Posterior cingulate gyrus (tissue), 11 donors: ENCODE measurements around the gene ADAMTS17.

ENCODE experiments used
- DNase-seq, 10 donors: peaks; one replicate each; pipeline versions ENCODE4 v3.0.0 to v3.0.0-alpha.2; 2020 to 2021; ENCODE audit warnings: mixed read lengths in 3 of 10
- intact Hi-C: fragments of 100-400 bp; cut with DNase I; formaldehyde crosslinking; loops from one replicate; pipeline ENCODE4 v1.15.1; 2023

Gene ADAMTS17

DNA sequence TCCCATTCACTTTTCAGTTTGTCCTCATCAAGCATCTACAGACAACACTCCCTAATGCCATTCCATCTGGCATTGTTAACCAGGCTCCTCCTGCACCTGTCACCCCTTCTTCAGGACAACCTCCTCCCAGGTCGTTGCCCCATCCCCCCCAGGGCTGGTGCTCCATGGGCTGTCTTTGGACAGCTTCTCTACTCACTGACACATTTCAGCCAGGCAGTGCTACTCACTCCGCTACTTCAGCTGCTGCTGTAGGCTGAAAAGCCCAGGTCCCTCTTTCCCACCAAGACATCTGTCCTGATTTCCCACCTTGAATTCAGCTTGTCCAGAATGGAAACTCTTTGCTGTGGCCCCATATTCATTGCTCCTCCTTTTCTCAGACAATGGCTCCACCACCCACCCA, 61.9 kb downstream of the ADAMTS17 start:
- DNase-seq, result no peak
- intact Hi-C loops, result no loop called here

DNA sequence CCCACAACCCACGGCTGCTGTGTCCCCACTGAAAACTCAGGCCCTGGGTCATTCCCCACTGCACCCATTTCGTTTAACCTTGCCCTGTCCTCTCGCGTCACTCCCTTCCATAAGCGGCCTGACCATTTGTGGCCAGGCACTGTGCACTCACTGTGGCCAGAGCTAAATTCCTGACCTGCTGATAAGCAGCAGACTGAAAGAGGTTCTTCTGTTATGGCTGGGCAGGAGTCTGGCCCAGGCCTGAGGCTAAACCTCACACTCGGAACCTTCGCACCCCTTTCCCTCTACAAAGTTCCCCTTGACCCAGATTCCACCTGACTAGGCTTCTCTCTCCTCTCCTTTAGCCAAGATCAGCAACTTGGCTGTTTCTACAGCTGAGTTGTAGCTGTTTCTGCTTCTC, 62.3 kb downstream of the ADAMTS17 start:
- DNase-seq, result no peak
- intact Hi-C loops, result no loop called here

DNA sequence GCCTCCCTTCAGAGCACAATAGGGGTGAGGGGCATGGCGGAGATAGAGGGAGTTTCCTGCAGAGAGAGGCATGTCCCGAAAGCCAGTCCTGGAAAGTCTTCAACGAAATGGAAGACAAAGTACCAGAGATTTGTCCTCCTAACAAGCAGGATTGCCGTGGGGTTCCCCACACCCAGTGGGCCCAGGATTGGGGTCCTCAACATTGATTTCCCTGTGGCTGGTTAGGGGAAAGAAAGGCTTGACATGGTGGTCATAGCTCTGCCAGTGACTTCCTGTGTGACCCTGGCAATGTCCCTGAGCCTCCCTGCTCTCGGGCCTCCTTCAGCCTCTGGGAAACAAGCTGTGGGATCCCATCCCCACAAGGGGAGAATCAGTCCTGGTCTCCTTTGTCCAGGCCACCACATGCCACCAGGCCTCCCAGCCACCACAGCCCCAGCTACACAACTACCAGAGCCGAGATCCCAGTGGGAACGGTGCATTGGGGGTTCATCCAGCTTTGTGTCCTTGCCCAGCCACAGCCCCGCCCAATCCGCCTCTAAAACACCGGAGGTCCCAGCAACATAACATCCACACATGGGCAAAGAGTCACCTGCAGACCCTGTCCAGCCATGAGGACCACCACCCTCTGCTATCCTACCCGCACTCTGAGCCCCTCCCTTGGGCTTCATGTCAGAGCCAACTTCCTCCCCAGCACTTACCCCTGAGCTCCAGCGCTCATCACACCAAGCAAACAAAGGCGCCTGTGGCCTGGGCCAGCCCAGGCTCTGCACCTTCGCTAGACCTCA, 63.0 kb downstream of the ADAMTS17 start:
- no peak for DNase-seq
- intact Hi-C loops, result no loop called here

DNA sequence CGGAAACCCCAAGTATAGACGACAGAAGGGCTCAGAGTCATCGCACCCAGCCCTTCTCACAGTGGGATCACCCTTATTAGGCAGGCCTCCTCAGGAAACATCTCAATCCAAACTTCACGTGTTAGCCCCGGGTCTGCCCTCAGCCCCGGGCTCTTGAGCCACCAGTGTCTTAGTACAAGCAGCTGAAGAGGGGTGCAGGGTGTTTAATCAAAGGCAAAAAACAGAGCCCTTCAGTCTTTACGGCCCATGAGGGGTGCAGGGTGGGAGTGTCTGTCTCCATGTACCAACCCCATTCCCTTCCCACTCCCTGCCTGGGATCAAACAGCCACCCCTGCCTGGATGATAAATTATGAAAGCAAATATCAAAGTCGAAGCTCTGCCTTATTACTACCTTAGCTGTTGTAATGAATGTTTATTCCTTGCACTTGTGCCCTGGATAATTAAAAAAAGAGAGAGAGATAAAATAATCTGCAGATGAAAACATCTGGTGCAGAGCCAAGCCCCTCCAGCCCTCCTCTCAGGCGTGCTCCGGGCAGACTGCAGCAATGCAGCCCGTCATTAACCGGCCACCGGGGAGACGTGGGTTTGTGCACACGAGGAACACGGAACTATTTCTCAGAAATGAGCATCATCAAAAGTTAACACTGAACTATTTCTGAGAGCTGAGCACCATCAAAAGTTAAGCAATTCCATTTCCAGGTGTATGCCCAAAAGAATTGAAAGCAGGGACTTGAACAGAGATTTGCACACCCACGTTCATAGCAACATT, 64.5 kb downstream of the ADAMTS17 start:
- intact Hi-C loops, result no loop called here
- no peak for DNase-seq

DNA sequence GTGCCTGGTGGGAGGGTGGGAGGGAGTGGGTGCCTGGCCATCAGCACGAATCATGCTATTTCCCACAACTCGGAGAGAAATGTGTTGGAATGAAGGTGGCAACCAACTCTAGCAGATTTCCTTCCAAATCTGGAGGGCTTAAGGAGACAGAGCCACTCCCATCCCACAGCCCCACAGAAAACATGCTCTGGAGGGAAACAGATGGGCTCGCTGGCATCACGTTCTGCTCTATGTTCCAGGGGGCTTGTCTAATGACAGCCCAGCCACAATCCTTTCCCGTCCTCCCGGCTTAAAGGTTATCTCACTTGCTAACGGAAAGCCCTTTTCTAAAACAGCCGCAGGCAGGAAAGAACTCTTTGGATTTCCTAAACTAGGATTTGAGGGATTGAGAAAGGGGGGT, 65.3 kb downstream of the ADAMTS17 start:
- no peak for DNase-seq
- intact Hi-C loops, result no loop called here

DNA sequence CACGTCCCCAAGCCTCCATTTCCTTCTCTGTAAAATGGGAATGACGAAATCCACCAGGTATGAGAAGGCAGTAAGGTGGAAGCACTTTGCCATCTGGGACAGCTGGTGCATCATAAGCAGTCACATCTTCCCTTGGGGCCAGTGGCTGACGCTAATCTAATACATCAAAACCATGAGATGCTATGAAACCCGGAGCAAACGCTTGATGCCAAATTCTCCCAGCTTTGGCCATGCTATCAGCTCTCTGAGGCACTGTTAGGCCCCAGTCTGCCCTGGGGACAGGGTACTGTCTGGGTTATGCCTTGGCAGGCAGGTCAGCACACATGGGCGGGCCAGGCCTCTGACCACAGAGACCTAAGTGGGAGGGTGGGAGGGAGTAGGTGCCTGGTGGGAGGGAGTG, 66.1 kb downstream of the ADAMTS17 start:
- intact Hi-C loops, result no loop called here

DNA sequence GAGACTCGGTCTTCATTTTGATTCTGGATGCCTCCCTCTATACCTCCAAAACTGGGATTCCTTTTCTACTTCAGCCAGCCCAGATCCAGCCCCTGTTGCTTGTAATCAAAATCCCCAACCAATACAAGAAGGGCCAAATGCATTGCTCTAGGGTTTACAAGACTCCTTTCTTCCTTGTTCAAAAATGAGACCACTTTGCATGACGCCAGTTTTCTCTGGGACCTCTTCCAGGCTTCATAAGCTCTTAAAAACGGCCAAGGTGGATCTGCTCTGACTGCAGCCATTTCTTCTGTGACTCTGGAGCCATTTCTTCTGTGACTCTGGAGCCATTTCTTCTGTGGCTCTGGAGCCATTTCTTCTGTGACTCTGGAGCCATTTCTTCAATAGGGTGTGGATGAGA, 71.9 kb downstream of the ADAMTS17 start:
- intact Hi-C loops, result no loop called here
- DNase-seq, result no peak

More for the DNA sequence above, 66.1 kb downstream of the ADAMTS17 start:
- no peak for DNase-seq

DNA sequence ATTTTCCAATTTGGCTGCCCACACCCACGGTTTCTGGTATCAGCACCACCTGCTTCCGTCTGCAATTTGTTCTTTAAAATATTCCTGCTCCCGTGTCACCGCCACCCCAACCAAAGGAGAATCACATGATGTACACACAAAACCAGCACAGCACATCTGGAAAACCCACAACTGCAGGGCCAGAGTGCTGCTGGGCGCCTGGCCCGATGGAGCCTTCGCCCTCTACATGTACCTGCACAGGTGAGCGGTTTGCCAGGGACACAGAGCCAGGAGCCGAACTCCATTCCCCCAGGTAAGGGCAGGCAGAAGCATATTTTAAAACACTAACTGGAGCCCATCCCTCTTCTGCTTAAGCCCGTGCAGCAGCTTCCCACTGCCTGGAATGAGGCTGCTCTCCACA, 75.6 kb downstream of the ADAMTS17 start:
- intact Hi-C loops, result no loop called here
- no peak for DNase-seq

DNA sequence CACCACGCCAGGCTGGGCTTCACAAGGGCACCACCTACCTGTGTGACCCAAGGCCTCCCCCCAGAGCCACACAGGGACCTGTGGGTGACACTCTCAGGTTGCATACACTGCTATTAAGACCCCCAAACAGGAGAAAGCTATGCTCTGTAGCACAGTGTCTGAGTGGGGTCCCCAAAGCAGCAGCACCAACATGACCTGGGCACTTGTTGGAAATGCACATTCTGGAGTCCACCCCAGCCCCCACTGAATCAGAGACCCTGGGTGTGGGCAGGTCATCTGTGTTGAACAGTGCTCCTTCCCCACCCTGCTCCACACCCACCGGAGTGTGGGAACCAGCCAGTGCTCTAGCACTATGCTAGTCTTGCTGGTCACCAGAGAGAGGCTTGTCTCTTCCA, 76.1 kb downstream of the ADAMTS17 start:
- no peak for DNase-seq
- intact Hi-C loops, result no loop called here

DNA sequence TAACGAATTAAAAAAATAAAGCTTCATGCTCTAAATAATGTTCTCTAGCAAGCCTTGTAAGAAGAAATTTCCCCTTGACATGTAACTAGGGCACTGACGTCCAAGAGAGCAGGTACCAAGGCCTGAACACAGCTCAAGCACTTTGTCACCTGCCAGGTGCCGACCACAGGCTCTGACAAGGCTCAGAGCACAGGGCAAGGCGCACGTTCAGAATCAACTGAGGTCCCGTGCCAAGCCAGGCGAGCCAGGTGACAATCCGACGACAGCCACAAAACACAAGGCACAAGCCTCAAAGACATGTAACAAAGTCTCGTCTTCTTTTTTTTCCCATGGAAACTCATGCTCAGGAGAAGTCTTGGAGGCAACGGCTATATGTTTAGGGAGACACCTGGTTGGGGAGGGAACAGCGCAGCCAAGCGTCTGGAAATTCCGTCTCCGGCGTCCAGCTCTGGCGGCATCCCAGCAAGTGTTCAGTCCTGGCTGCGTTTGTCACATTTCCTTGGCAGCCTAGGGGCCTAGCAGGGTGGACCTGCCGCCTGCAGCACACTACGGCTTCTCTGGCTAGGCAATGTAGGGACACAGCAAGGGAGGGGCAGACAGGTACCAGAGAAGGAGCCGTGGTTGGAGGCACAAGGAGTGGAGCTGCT, 76.7 kb downstream of the ADAMTS17 start:
- intact Hi-C loops, result no loop called here
- DNase-seq, result no peak

DNA sequence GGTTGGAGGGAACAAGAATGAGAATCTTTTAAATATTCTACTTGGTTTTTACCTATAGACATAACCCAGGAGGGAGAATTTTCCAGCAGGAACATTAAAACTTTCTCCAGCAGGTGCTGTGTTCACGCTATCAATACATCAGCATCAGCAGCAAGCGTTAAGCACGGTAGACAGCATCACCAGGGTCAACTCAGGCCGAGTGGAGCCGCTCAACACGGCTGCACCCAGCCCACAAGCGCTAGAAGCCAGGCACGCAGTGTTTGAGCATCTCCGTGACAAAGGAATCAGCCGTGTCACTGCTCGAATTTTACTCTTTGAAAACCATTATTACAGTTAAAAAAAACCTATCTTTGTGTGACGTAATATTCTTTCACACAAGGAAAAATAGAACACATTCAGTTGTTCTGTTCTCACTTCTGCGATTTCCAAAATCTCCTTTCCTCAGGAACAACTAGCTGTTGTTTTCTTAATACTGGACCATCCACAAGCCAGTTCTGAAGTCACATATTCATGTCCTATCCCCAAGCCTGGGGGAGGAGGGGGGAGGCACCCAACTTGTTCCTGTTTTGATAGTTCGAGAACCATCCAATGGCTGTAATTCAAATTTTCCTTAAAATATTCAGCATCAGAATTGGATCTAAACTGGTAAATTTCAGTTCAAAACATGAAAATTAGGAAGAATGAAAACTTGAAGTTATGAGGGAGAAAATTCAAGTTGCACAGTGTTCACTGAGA, 77.9 kb downstream of the ADAMTS17 start:
- peak in 2 of 10 donors; percentile 23 to 25 for DNase-seq
- intact Hi-C loops, result no loop called here

DNA sequence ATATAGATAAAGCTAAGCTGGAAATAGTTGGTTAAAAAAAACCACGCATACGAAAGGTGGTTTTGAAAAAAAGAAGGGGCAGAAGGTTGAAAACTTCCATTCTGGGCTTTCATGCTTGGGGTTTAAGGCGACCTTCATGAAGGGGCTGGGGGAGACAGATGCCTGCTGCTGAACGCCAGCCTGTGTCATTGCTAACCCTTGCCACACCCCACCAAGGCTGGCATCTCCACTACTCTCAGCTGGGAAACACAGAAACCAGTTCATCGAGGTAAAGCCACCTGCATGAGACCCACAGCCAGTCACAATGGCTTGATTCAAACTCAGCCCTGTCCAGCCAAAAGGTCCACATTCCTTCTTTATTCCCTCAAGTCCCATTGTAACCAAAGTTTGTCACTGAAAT, 78.7 kb downstream of the ADAMTS17 start:
- intact Hi-C loops, result no loop called here
- DNase-seq, result no peak

DNA sequence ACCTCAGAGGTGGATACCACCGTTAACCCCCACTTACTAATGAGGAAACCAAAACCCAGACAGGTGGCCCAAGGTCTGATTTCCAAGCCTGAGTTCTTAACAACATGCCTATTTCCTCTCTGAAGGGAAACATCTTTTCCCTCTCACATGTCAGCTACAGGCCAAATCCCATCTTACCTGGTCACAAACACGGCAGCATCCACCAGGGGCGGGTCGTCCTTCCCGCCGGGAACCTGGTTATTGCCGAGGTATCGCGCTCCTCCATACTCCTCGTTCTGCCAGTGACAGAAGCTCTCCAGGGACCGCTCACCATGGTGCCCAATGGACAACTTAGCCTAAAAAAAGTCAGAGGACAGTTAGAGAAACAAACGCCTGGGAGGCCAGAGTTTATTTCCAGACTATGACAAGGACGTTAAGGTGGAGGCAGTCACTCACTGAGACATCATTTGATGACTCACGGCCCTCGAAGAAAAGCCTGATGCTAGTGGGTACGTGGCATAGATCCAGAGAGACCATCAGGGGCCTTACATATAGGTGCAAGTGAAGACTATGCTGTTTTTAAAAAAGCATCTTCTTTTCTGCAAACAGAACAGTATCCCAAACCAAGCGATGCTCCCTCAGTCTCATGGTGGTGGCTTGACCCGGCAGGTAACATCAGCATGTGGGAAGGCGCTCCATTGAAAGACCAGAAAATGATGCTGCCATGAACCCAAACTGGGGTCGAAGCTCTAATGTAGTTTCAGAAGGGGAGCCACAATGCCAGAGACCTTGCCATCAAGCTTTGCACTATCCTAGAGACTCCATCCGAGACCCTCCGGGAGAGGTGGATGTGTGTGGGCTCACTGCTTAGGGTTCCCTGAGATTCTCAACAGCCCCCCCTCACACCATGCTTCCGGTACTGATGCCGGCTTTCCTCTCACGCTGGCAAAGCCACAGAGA, 80.2 kb downstream of the ADAMTS17 start:
- DNase-seq, result no peak
- intact Hi-C loops, result no loop called here

DNA sequence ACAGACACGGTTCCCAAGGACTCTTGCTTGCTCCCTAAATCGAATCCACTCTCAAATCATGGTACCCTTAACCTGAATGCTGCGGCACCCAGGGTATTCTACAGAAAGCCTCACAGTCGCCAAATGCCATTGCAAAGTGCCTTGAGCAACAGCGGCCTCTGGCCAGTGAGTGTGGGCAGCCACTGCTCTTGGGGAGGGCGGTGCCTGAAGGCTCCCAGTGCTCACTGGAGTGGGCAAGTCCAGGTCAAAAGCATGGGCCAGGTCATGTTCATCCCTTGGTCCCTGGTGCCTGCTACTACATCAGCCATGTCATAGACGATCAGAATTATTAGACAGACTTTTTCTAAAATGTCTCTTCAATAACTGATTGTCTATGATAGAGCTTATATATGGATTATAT, 82.5 kb downstream of the ADAMTS17 start:
- intact Hi-C loops, result no loop called here
- no peak for DNase-seq

DNA sequence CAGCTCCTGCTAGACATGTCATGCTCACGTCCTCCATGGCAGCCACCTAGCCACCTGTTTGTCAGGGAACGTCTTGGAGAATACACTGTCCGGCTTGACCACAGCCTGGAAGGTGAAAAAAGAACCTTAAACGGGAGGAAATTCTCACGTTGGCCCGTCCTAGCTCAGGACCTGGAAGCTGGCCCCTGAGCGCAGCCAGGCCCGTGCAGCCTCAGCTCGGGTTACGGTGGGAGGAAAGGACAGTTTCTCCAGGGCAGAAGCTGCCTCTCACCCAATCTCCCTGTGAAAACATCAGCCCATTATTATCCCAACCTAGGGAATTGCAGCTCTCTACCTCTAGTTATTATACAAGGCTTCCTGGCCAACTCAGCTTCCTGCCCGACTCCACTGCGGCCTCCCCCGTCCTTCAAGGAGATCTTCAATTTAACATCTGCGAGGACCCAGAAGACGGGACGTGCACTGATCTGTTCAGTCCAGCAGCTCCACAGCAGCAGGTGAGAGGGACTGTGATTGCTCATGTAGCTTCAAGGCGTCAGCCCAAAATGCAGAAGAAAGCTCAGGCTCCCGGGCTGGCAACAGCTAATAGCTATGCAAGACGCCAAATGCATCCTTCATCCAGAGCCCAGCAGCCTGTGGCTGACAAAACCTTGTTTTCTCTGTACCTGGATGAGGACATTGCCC, 84.7 kb downstream of the ADAMTS17 start:
- intact Hi-C loops, result no loop called here
- no peak for DNase-seq

DNA sequence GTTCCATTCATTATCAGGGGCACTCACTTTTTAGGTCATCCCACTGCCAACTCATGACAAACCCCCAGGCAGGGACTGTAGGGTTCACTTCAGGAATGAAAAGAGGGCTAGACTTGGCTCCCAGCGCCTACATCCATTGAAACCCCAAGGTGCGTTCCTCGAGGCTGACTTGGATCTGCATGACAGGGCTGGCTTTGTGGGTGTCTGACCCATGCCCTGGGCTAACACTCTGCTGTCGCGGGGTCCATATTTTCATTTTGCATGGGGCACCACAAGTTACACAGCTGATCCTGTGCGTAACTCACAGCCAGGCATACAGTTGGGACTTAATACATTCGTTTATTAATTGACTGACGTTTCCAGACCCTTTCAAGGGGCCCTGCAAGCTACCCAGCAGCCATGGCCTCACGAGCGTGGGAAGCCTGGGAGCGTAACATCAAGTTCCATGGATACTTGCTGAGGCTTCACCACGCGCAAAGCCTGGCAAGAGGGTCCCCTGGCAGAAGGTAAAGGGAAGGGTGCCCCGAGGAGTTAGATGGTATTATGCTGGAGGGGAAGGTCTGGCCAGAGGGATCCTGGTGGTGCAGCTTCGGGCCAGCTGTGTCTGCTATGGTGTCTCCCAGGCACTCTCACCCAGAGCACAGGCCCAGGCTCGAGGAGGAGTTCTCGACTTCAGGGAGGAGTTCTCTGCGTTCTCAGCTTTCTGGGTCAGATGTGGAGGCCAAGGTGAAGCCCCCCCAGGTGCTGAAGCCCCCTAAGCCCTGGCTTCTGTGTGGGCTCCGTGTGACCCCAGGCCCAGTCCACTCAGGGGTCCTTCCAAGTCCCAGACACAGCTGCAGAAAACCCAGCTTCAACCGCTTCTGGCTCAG, 85.4 kb downstream of the ADAMTS17 start:
- no peak for DNase-seq
- intact Hi-C loops, result no loop called here

DNA sequence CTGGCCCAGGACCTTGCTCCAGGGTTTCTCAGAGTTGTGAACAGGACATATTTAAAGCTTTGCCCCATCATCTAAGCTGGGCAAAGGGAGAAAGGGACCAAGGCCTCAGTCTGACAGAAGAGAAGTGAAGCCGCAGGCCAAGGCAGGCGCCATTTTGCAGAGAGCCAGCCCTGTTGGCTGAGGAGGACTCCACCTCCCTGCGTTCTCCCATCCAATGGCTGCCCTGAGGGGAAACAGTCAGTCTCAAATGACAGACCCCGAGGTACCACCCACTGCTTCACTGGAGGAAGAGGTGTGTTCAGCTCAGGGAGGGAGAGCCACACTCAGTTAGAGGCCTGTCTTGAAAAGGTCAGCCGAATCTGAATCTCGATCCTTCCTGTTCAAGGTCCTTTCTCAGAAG, 86.1 kb downstream of the ADAMTS17 start:
- intact Hi-C loops, result no loop called here
- no peak for DNase-seq

DNA sequence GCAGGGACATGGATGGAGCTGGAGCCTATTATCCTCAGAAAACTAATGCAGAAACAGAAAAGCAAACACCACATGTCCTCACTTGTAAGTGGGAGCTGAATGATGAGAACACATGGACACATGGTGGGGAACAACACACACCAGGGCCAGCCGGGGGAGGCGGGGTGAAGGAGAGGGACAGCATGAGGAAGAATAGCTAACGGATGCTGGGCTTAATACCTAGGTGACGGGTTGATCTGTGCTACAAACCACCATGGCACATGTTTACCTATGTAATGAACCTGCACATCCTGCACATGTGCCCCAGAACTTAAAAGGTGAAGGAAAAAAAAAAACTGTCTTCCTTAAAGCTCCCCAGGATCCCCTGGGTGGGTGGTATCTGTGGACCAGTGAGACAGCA, 87.1 kb downstream of the ADAMTS17 start:
- intact Hi-C loops, result no loop called here
- no peak for DNase-seq
